KMS-11 (cell line): ENCODE measurements around the gene MYBPC3.
A peak's percentile ranks its signal among the peaks of the same experiment; 100 is the strongest.

Experiments
- H2AFZ ChIP-seq: fragments of 200-600 bp; sonication (generic); 2 replicates; pipeline ENCODE4 v1.6.1; 2016; ENCODE audit warnings: antibody characterized with exemption, mixed run types, low read depth
- H3K27ac ChIP-seq: fragments of 200-600 bp; sonication (generic); 2 replicates; pipeline ENCODE4 v1.6.1; 2016; ENCODE audit warnings: mild to moderate bottlenecking, mixed run types
- H3K27me3 ChIP-seq: fragments of 200-600 bp; sonication (generic); 2 replicates; pipeline ENCODE4 v1.6.1; 2017; ENCODE audit warnings: mild to moderate bottlenecking, low read depth, mixed run types, moderate library complexity; ENCODE audit not compliant: insufficient read depth
- H3K36me3 ChIP-seq: fragments of 200-600 bp; sonication (generic); 2 replicates; pipeline ENCODE4 v1.6.1; 2017; ENCODE audit warnings: mild to moderate bottlenecking, mixed run types; ENCODE audit not compliant: insufficient read depth
- H3K4me1 ChIP-seq: fragments of 200-600 bp; sonication (generic); 2 replicates; pipeline ENCODE4 v1.6.1; 2016; ENCODE audit warnings: mild to moderate bottlenecking, low read depth, mixed run types; ENCODE audit not compliant: poor library complexity, severe bottlenecking
- H3K4me2 ChIP-seq: fragments of 200-600 bp; sonication (generic); 2 replicates; pipeline ENCODE4 v1.7.0; 2016; ENCODE audit warnings: mild to moderate bottlenecking, mixed run types
- H3K4me3 ChIP-seq: fragments of 200-600 bp; sonication (generic); IDR thresholded peaks from 2 replicates; pipeline ENCODE4 v1.6.1; 2017; ENCODE audit warnings: low read depth, low read length, mixed read lengths; ENCODE audit not compliant: insufficient read depth
- H3K79me2 ChIP-seq: fragments of 200-600 bp; sonication (generic); 2 replicates; pipeline ENCODE4 v1.6.1; 2016; ENCODE audit warnings: low read depth, mixed run types; ENCODE audit not compliant: insufficient read depth
- H3K9ac ChIP-seq: fragments of 200-600 bp; sonication (generic); 2 replicates; pipeline ENCODE4 v1.6.1; 2016; ENCODE audit warnings: mild to moderate bottlenecking, mixed run types
- H4K20me1 ChIP-seq: fragments of 200-600 bp; sonication (generic); 2 replicates; pipeline ENCODE4 v1.6.1; 2016; ENCODE audit warnings: mild to moderate bottlenecking, mixed run types; ENCODE audit not compliant: insufficient read depth
- TF ChIP-seq, protein P1 (sequence below): fragments of 200-600 bp; sonication (generic); conservative IDR thresholded peaks from 2 replicates; pipeline ENCODE4 v1.6.1; 2017; ENCODE audit warnings: low read depth, mild to moderate bottlenecking, antibody characterized with exemption, low read length, moderate library complexity, mixed read lengths

MYBPC3 gene

DNA sequence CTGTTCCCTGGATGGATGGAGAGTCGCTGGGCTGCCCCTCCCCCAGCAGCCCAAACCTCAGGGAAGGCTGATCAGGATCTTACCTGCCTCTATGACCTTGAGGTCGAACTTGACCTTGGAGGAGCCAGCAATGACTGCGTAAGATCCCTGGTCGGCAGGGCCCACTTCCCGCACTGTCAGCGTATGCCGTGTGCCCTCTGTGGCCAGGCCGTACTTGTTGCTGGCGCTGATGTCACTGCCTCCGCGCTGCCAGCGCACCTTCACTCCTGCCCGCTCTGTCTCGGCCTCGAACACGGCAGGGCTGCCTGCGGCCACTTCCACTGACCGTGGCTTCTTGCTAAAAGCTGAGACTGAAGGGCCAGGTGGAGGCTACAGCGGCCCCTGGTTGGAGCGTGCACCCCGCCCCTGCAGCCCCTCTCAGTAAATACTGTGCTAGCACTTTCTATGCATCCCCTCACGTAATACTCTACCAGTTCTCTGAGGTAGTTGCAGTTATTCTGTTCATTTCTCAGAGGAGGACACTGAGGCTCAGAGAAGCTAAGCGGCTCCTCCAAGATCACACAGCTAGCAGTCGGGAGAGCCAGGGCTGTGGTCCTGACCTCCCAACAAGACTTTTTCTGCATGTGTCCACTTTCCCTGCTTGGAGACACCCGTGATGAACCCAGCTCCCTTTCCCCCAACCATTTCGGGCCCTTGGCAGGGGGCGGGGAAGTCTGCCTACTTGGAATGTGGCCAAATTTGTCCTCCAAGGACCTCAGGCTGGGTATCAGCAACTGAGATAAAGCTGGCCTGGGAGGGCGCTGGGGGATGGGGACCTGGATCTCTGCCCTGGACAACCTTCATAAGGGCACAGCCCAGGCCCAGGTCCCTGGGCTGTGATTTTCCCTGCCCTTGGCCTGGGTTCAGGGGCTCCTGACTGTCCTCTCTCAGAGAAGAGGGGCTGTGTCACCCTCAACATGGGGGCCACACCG lies 1.1 kb downstream of the MYBPC3 start:
- Histone ChIP-seq H3K36me3 (no peaks in the 10 kb centered on the region), H3K79me2 (no peaks in the 10 kb centered on the region), H3K27me3 (peaks cover 9% of the 10 kb centered on the region; the same call in 1 of the 2 replicates), H2AFZ (no peak overlapping the region), H3K27ac (no peak overlapping the region), H3K4me1 (no peaks in the 10 kb centered on the region), H4K20me1 (no peaks in the 10 kb centered on the region), H3K4me3 (no peak overlapping the region), H3K4me2 (no peak overlapping the region), H3K9ac (no peak overlapping the region)
- TF ChIP-seq, protein P1, sequence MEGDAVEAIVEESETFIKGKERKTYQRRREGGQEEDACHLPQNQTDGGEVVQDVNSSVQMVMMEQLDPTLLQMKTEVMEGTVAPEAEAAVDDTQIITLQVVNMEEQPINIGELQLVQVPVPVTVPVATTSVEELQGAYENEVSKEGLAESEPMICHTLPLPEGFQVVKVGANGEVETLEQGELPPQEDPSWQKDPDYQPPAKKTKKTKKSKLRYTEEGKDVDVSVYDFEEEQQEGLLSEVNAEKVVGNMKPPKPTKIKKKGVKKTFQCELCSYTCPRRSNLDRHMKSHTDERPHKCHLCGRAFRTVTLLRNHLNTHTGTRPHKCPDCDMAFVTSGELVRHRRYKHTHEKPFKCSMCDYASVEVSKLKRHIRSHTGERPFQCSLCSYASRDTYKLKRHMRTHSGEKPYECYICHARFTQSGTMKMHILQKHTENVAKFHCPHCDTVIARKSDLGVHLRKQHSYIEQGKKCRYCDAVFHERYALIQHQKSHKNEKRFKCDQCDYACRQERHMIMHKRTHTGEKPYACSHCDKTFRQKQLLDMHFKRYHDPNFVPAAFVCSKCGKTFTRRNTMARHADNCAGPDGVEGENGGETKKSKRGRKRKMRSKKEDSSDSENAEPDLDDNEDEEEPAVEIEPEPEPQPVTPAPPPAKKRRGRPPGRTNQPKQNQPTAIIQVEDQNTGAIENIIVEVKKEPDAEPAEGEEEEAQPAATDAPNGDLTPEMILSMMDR = no peak

DNA sequence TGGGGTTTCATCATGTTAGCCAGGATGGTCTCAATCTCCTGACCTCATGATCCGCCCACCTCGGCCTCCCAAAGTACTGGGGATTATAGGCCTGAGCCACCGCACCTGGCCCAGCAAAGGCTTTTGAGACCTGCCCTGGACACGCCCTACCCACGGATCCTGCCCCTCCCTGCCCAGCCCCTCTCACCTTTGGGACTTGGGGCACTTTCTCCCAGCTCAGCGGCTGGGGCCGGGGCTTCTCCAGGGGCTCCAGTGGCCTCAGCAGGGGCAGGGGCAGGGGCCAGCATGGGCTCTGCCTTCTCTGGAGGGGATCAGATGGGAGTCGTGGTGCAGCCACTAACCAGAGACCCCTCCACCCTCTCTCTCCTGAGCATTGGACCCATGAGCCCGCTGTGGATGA lies 2.2 kb downstream of the MYBPC3 start:
- H3K79me2 ChIP-seq = no peaks in the 10 kb centered on the region
- peaks cover 9% of the 10 kb centered on the region; the same call in 1 of the 2 replicates for H3K27me3 ChIP-seq
- H2AFZ ChIP-seq = no peak overlapping the region
- no peak overlapping the region for H3K4me3 ChIP-seq
- no peaks in the 10 kb centered on the region for H3K36me3 ChIP-seq
- H4K20me1 ChIP-seq = no peaks in the 10 kb centered on the region
- H3K4me1 ChIP-seq = no peaks in the 10 kb centered on the region
- no peak overlapping the region for H3K4me2 ChIP-seq
- H3K27ac ChIP-seq = no peak overlapping the region
- no peak overlapping the region for H3K9ac ChIP-seq
- TF ChIP-seq, protein P1 = no peak

DNA sequence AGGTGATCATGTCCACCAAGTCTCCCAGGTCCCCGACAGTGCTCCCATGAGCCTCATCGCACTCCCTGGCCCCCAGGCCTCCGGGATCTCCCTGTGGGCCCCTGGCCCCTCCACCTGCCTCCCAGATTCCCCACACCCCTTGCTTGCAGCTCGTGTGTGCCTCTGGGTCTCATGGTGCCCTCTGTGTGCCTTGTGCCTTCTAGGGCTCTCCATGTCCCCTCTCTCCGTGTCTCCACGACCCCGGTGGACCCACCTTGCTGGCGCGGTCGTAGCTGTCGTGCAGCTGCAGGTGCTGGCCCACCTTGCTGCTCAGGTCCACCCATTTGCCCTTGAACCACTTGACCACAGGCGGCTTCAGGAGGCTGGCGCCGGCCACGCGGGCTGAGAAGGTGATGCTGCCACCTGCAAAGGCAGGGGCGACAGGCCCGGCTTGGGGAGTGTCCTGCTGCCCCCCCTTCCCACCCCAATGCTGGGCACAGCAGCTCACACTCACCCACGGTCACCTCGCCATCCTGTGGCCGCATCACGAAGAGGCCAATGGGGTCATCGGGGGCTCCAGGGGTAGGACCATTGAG lies 2.9 kb downstream of the MYBPC3 start:
- no peak overlapping the region for H3K4me3 ChIP-seq
- H3K27me3 ChIP-seq = peaks cover 9% of the 10 kb centered on the region; the same call in 1 of the 2 replicates
- no peak overlapping the region for H3K9ac ChIP-seq
- no peaks in the 10 kb centered on the region for H3K4me1 ChIP-seq
- H2AFZ ChIP-seq = no peak overlapping the region
- no peaks in the 10 kb centered on the region for H3K36me3 ChIP-seq
- H3K27ac ChIP-seq = no peak overlapping the region
- TF ChIP-seq, protein P1 = no peak
- H4K20me1 ChIP-seq = no peaks in the 10 kb centered on the region
- no peak overlapping the region for H3K4me2 ChIP-seq
- H3K79me2 ChIP-seq = no peaks in the 10 kb centered on the region

DNA sequence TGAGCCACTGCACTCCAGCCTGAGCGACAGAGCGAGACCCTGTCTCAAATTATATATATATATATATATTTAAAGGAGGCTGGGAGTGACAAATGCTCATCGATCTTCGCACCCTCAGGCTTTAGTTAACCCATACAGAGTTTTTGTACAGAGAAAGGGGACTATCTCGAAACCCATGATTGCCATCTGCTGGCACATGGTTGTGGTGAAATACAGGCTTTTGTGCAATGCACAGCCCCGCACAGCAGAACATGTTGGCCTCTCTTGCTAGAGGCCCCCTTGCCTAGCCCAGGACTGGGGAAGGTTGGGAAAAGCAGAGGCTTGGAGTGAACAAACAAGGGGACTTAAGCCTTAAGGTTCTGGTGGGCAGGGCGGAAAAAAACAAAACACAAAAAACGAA lies 3.6 kb downstream of the MYBPC3 start:
- TF ChIP-seq, protein P1 = 0 out of 2 replicates have a peak, but pooled peaks have one; percentile 25

More for the DNA sequence above, 3.6 kb downstream of the MYBPC3 start:
- no peaks in the 10 kb centered on the region for H3K4me1 ChIP-seq
- H4K20me1 ChIP-seq = no peaks in the 10 kb centered on the region
- peaks cover 9% of the 10 kb centered on the region; the same call in 1 of the 2 replicates for H3K27me3 ChIP-seq
- H2AFZ ChIP-seq = no peak overlapping the region
- H3K4me3 ChIP-seq = no peak overlapping the region
- H3K4me2 ChIP-seq = no peak overlapping the region
- no peak overlapping the region for H3K27ac ChIP-seq
- no peak overlapping the region for H3K9ac ChIP-seq
- H3K79me2 ChIP-seq = no peaks in the 10 kb centered on the region
- no peaks in the 10 kb centered on the region for H3K36me3 ChIP-seq
